Measurements from ENCODE around the gene REXO1. TPM values are rescaled to one million over a fixed set of nuclear protein-coding genes. Genes with fewer than 3 reads are reported as not detected.

REXO1 gene
- total and polyA plus RNA-seq, 2 donors (not counting 1 experiment from before 2014, with no cell fraction given), result 6.1 to 6.8 TPM

GRCh38 chr19:1855828-1856255 lies 7.6 kb upstream of the REXO1 start:
- H3K9ac ChIP-seq (ENCODE audit: insufficient read depth, low read length), result peak overlapping the region; percentile 65
- H3K4me3 ChIP-seq (replicated peaks in 1 of 4; ENCODE audit: control extremely low read depth in 1 of 4, insufficient read depth in 1 of 4, low read depth in 3 of 4, low read length in 4 of 4), result peak overlapping the region; percentile 26 to 48 (median 36)
- H3K4me1 ChIP-seq (ENCODE audit: control insufficient read depth, extremely low read depth, insufficient read depth, low read length), result peaks cover 48% of the 10 kb centered on the region
- H3K79me2 ChIP-seq (ENCODE audit: control insufficient read depth, insufficient read depth, low read length), result peaks cover 70% of the 10 kb centered on the region
- DNase-seq (ENCODE audit: low read depth in 2 of 2), result no peak
- no peaks in the 10 kb centered on the region for H3K27me3 ChIP-seq (ENCODE audit: control insufficient read depth, insufficient read depth, low read length)
- H2AFZ ChIP-seq (ENCODE audit: low read length), result no peak overlapping the region
- peak overlapping the region; percentile 85 for H3K4me2 ChIP-seq (ENCODE audit: extremely low read depth, insufficient read depth, low read length)
- H3K27ac ChIP-seq (ENCODE audit: insufficient read depth, low read length), result peak overlapping the region; percentile 92
- no peaks in the 10 kb centered on the region for H3K9me3 ChIP-seq (ENCODE audit: control insufficient read depth, insufficient read depth, low read depth, low read length)
- no peaks in the 10 kb centered on the region for H3K36me3 ChIP-seq (ENCODE audit: control insufficient read depth, insufficient read depth, low read length)
- H4K20me1 ChIP-seq (ENCODE audit: control insufficient read depth, extremely low read depth, insufficient read depth, low read length), result no peaks in the 10 kb centered on the region
- TF ChIP-seq, protein P1, sequence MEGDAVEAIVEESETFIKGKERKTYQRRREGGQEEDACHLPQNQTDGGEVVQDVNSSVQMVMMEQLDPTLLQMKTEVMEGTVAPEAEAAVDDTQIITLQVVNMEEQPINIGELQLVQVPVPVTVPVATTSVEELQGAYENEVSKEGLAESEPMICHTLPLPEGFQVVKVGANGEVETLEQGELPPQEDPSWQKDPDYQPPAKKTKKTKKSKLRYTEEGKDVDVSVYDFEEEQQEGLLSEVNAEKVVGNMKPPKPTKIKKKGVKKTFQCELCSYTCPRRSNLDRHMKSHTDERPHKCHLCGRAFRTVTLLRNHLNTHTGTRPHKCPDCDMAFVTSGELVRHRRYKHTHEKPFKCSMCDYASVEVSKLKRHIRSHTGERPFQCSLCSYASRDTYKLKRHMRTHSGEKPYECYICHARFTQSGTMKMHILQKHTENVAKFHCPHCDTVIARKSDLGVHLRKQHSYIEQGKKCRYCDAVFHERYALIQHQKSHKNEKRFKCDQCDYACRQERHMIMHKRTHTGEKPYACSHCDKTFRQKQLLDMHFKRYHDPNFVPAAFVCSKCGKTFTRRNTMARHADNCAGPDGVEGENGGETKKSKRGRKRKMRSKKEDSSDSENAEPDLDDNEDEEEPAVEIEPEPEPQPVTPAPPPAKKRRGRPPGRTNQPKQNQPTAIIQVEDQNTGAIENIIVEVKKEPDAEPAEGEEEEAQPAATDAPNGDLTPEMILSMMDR (conservative IDR thresholded peaks at IDR 0.05 in 1 of 2, IDR thresholded peaks at IDR 0.05 in 1 of 2; ENCODE audit: low read depth in 1 of 2, low read length in 2 of 2), result no peak
- TF ChIP-seq EZH2 (IDR thresholded peaks at IDR 0.05; ENCODE audit: low read length, missing control alignments), result no peak

GRCh38 chr19:1855040-1855827 lies 7.0 kb upstream of the REXO1 start:
- Histone ChIP-seq H3K27ac (ENCODE audit: insufficient read depth, low read length) (peak overlapping the region; percentile 92), H3K4me2 (ENCODE audit: extremely low read depth, insufficient read depth, low read length) (peak overlapping the region; percentile 85), H3K4me3 (replicated peaks in 1 of 4; ENCODE audit: control extremely low read depth in 1 of 4, insufficient read depth in 1 of 4, low read depth in 3 of 4, low read length in 4 of 4) (peak overlapping the region; percentile 26 to 48 (median 36)), H3K36me3 (ENCODE audit: control insufficient read depth, insufficient read depth, low read length) (no peaks in the 10 kb centered on the region), H3K9ac (ENCODE audit: insufficient read depth, low read length) (peak overlapping the region; percentile 65), H3K79me2 (ENCODE audit: control insufficient read depth, insufficient read depth, low read length) (peaks cover 64% of the 10 kb centered on the region), H3K4me1 (ENCODE audit: control insufficient read depth, extremely low read depth, insufficient read depth, low read length) (peaks cover 42% of the 10 kb centered on the region), H4K20me1 (ENCODE audit: control insufficient read depth, extremely low read depth, insufficient read depth, low read length) (no peaks in the 10 kb centered on the region), H3K9me3 (ENCODE audit: control insufficient read depth, insufficient read depth, low read depth, low read length) (no peaks in the 10 kb centered on the region), H2AFZ (ENCODE audit: low read length) (no peak overlapping the region), H3K27me3 (ENCODE audit: control insufficient read depth, insufficient read depth, low read length) (no peaks in the 10 kb centered on the region)
- TF ChIP-seq EZH2 (IDR thresholded peaks at IDR 0.05; ENCODE audit: low read length, missing control alignments), result no peak
- TF ChIP-seq, protein P1 (conservative IDR thresholded peaks at IDR 0.05 in 1 of 2, IDR thresholded peaks at IDR 0.05 in 1 of 2; ENCODE audit: low read depth in 1 of 2, low read length in 2 of 2), result no peak
- peak; percentile 65 to 91 for DNase-seq (ENCODE audit: low read depth in 2 of 2)

DNA sequence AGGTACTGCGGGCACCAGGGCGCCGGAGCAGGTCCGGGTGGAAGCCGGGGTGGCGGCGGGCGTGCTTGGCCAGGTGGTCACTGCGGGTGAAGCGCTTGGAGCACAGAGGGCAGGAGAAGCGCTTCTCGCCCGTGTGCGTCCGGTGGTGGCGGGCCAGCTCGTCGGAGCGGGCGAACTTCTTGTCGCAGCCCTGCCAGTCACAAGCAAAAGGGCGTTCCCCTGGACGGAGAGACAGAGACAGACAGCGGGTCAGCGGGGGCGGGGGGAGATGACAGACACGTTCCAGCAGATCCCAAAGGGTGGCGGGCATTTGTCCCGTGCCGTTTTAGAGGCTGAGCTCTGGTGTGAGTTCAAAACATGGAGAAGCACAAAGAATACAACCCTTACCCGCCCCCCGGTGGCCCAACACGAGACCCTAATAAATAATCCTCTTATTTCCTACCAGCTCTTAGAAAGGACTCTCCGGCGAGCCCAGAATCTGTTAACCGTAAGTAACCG lies 6.3 kb upstream of the REXO1 start:
- Histone ChIP-seq H4K20me1 (ENCODE audit: control insufficient read depth, extremely low read depth, insufficient read depth, low read length) (no peaks in the 10 kb centered on the region), H3K4me2 (ENCODE audit: extremely low read depth, insufficient read depth, low read length) (no peak overlapping the region), H3K79me2 (ENCODE audit: control insufficient read depth, insufficient read depth, low read length) (peaks cover 58% of the 10 kb centered on the region), H3K36me3 (ENCODE audit: control insufficient read depth, insufficient read depth, low read length) (no peaks in the 10 kb centered on the region), H3K27me3 (ENCODE audit: control insufficient read depth, insufficient read depth, low read length) (no peaks in the 10 kb centered on the region), H3K9ac (ENCODE audit: insufficient read depth, low read length) (peak overlapping the region; percentile 23), H2AFZ (ENCODE audit: low read length) (no peak overlapping the region), H3K9me3 (ENCODE audit: control insufficient read depth, insufficient read depth, low read depth, low read length) (no peaks in the 10 kb centered on the region), H3K4me1 (ENCODE audit: control insufficient read depth, extremely low read depth, insufficient read depth, low read length) (peaks cover 38% of the 10 kb centered on the region), H3K27ac (ENCODE audit: insufficient read depth, low read length) (peak overlapping the region; percentile 40), H3K4me3 (replicated peaks in 1 of 4; ENCODE audit: control extremely low read depth in 1 of 4, insufficient read depth in 1 of 4, low read depth in 3 of 4, low read length in 4 of 4) (peak overlapping the region in 1 of 4 experiments; percentile 35)
- DNase-seq (ENCODE audit: low read depth in 2 of 2), result no peak
- TF ChIP-seq EZH2 (IDR thresholded peaks at IDR 0.05; ENCODE audit: low read length, missing control alignments), result no peak
- TF ChIP-seq, protein P1 (conservative IDR thresholded peaks at IDR 0.05 in 1 of 2, IDR thresholded peaks at IDR 0.05 in 1 of 2; ENCODE audit: low read depth in 1 of 2, low read length in 2 of 2), result no peak
